Measurements from ENCODE around the gene TAOK3. TPM values are rescaled to one million over a fixed set of nuclear protein-coding genes. Genes with fewer than 3 reads are reported as not detected.

TAOK3 gene
- total and polyA plus RNA-seq, 2 donors (not counting 1 experiment from before 2014, with no cell fraction given), result 30.0 to 80.4 TPM

GRCh38 chr12:118353721-118354120 lies 19.0 kb downstream of the TAOK3 start:
- ChIA-PET POLR2A (no interaction called here), CTCF (interaction anchor here (0.7 to 1.7 kb wide), 3 partner anchors 11 to 41 kb away, joined by 3 to 7 read pairs (median 4); partner anchors contain the start of gene SUDS3)
- Histone ChIP-seq H3K4me2 (replicated peaks; ENCODE audit: low read depth, low read length, poor library complexity, severe bottlenecking) (no peak overlapping the region), H3K9ac (ENCODE audit: low read length) (no peak overlapping the region), H3K9me3 (ENCODE audit: control extremely low read depth in 1 of 3, control insufficient read depth in 2 of 3, insufficient read depth in 1 of 3, low read length in 2 of 3) (peaks cover 0 to 9% (median 2%) of the 10 kb centered on the region in 3 donors), H3K4me3 (ENCODE audit: control extremely low read depth in 1 of 5, extremely low read depth in 1 of 5, insufficient read depth in 1 of 5, low read depth in 2 of 5, low read length in 4 of 5) (no peak overlapping the region), H4K20me1 (ENCODE audit: control insufficient read depth, insufficient read depth, low read length, poor library complexity, severe bottlenecking) (peaks cover 25% of the 10 kb centered on the region), H3K27ac (ENCODE audit: low read length in 2 of 2) (no peak overlapping the region), H2AFZ (ENCODE audit: insufficient read depth, low read depth, low read length, poor library complexity, severe bottlenecking) (no peak overlapping the region), H3K27me3 (replicated peaks in 1 of 4; ENCODE audit: control extremely low read depth in 1 of 4, control insufficient read depth in 3 of 4, insufficient read depth in 4 of 4, low read length in 3 of 4) (no peaks in the 10 kb centered on the region), H3K4me1 (ENCODE audit: control insufficient read depth in 2 of 2, insufficient read depth in 2 of 2, low read length in 2 of 2) (peaks cover 17 to 33% of the 10 kb centered on the region in 2 donors), H3K79me2 (ENCODE audit: control insufficient read depth, insufficient read depth, low read length) (peaks cover 93% of the 10 kb centered on the region), H3K36me3 (replicated peaks in 1 of 2; ENCODE audit: control extremely low read depth in 1 of 2, control insufficient read depth in 1 of 2, extremely low read depth in 1 of 2, insufficient read depth in 2 of 2, low read length in 1 of 2) (peaks cover 7 to 10% of the 10 kb centered on the region in 2 experiments)
- DNase-seq (no peak), ATAC-seq (ENCODE audit: low read depth) (no peak)
- no CpG with 5 or more reads among the region's 4 CpGs for WGBS (ENCODE audit: insufficient coverage)
- H3K4me3 Mint-ChIP-seq, result no peak overlapping the region
- intact Hi-C loops (cut with micrococcal nuclease), result no loop called here
- TF ChIP-seq EZH2 (IDR thresholded peaks at IDR 0.05; ENCODE audit: borderline replicate concordance, insufficient read depth, low read depth, low read length, poor library complexity, severe bottlenecking) (no peak), CTCF (IDR thresholded peaks at IDR 0.05) (no peak)
- H3K27me3 Mint-ChIP-seq, result no peaks in the 10 kb centered on the region
- H3K9me3 Mint-ChIP-seq (ENCODE audit: insufficient read depth), result peaks cover 2% of the 10 kb centered on the region
- H3K27ac Mint-ChIP-seq, result no peak overlapping the region
- peaks cover 43% of the 10 kb centered on the region for H3K4me1 Mint-ChIP-seq

- Mint-ChIP-seq H3K4me1 (peaks cover 46% of the 10 kb centered on the region), H3K27ac (no peak overlapping the region), H3K27me3 (no peaks in the 10 kb centered on the region), H3K9me3 (ENCODE audit: insufficient read depth) (peaks cover 2% of the 10 kb centered on the region), H3K4me3 (no peak overlapping the region)
- no peak overlapping the region for H2AFZ ChIP-seq (ENCODE audit: insufficient read depth, low read depth, low read length, poor library complexity, severe bottlenecking)
- no peak overlapping the region for H3K27ac ChIP-seq (ENCODE audit: low read length in 2 of 2)
- DNase-seq (no peak), ATAC-seq (ENCODE audit: low read depth) (no peak)
- TF ChIP-seq EZH2 (IDR thresholded peaks at IDR 0.05; ENCODE audit: borderline replicate concordance, insufficient read depth, low read depth, low read length, poor library complexity, severe bottlenecking) (no peak), CTCF (IDR thresholded peaks at IDR 0.05) (no peak)
- peaks cover 10 to 22% of the 10 kb centered on the region in 2 donors for H3K4me1 ChIP-seq (ENCODE audit: control insufficient read depth in 2 of 2, insufficient read depth in 2 of 2, low read length in 2 of 2)
- no peak overlapping the region for H3K9ac ChIP-seq (ENCODE audit: low read length)
- peaks cover 36% of the 10 kb centered on the region for H4K20me1 ChIP-seq (ENCODE audit: control insufficient read depth, insufficient read depth, low read length, poor library complexity, severe bottlenecking)
- ChIA-PET CTCF (no interaction called here), POLR2A (no interaction called here)
- 93% methylated on average over 3 of the region's 6 CpGs for WGBS (ENCODE audit: insufficient coverage)
- H3K36me3 ChIP-seq (replicated peaks in 1 of 2; ENCODE audit: control extremely low read depth in 1 of 2, control insufficient read depth in 1 of 2, extremely low read depth in 1 of 2, insufficient read depth in 2 of 2, low read length in 1 of 2), result peaks cover 7 to 10% of the 10 kb centered on the region in 2 experiments
- peaks cover 75% of the 10 kb centered on the region for H3K79me2 ChIP-seq (ENCODE audit: control insufficient read depth, insufficient read depth, low read length)
- H3K9me3 ChIP-seq (ENCODE audit: control extremely low read depth in 1 of 3, control insufficient read depth in 2 of 3, insufficient read depth in 1 of 3, low read length in 2 of 3), result peaks cover 0 to 9% (median 2%) of the 10 kb centered on the region in 3 donors
- H3K4me2 ChIP-seq (replicated peaks; ENCODE audit: low read depth, low read length, poor library complexity, severe bottlenecking), result no peak overlapping the region
- no peak overlapping the region for H3K4me3 ChIP-seq (ENCODE audit: control extremely low read depth in 1 of 5, extremely low read depth in 1 of 5, insufficient read depth in 1 of 5, low read depth in 2 of 5, low read length in 4 of 5)
- intact Hi-C loops (cut with micrococcal nuclease), result no loop called here
- H3K27me3 ChIP-seq (replicated peaks in 1 of 4; ENCODE audit: control extremely low read depth in 1 of 4, control insufficient read depth in 3 of 4, insufficient read depth in 4 of 4, low read length in 3 of 4), result no peaks in the 10 kb centered on the region
Measured at GRCh38 chr12:118350908-118351559, 21.7 kb downstream of the TAOK3 start.

All from B cell (primary cell).